Measurements from ENCODE around the gene GCNT2.

- TF ChIP-seq, protein P1, sequence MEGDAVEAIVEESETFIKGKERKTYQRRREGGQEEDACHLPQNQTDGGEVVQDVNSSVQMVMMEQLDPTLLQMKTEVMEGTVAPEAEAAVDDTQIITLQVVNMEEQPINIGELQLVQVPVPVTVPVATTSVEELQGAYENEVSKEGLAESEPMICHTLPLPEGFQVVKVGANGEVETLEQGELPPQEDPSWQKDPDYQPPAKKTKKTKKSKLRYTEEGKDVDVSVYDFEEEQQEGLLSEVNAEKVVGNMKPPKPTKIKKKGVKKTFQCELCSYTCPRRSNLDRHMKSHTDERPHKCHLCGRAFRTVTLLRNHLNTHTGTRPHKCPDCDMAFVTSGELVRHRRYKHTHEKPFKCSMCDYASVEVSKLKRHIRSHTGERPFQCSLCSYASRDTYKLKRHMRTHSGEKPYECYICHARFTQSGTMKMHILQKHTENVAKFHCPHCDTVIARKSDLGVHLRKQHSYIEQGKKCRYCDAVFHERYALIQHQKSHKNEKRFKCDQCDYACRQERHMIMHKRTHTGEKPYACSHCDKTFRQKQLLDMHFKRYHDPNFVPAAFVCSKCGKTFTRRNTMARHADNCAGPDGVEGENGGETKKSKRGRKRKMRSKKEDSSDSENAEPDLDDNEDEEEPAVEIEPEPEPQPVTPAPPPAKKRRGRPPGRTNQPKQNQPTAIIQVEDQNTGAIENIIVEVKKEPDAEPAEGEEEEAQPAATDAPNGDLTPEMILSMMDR (conservative IDR thresholded peaks at IDR 0.05 in 1 of 2, IDR thresholded peaks at IDR 0.05 in 1 of 2; ENCODE audit: low read depth in 1 of 2, low read length in 2 of 2): no peak
- no peak for TF ChIP-seq EZH2 (IDR thresholded peaks at IDR 0.05; ENCODE audit: low read length, missing control alignments)
Measured at GRCh38 chr6:10518557-10519407, 2.4 kb upstream of the GCNT2 start.

Measured in fibroblast of lung (primary cell).